Measurements from ENCODE around the gene FAM117A. TPM values are rescaled to one million over a fixed set of nuclear protein-coding genes. Genes with fewer than 3 reads are reported as not detected.

The FAM117A gene
- total RNA-seq, 4 donors from 2014 or later = 13.3 to 33.0 (median 24.8) TPM

- Histone ChIP-seq H3K4me1 (peaks cover 33 to 77% (median 67%) of the 10 kb centered on the region in 4 donors), H3K27ac (replicated peaks in 1 of 4) (peak overlapping the region; percentile 53 to 99 (median 78)), H3K36me3 (peaks cover 0 to 9% (median 4%) of the 10 kb centered on the region in 4 donors), H3K4me3 (no peak overlapping the region), H3K9me3 (no peaks in the 10 kb centered on the region), H3K27me3 (no peaks in the 10 kb centered on the region)
- intact Hi-C loops (cut with DNase I) = no loop called here
- TF ChIP-seq POLR2A (IDR thresholded peaks at IDR 0.05; ENCODE audit: low read depth) (no peak), EP300 (IDR thresholded peaks at IDR 0.05) (no peak), POLR2AphosphoS5 (IDR thresholded peaks at IDR 0.05) (no peak)
- TF ChIP-seq, protein P1, sequence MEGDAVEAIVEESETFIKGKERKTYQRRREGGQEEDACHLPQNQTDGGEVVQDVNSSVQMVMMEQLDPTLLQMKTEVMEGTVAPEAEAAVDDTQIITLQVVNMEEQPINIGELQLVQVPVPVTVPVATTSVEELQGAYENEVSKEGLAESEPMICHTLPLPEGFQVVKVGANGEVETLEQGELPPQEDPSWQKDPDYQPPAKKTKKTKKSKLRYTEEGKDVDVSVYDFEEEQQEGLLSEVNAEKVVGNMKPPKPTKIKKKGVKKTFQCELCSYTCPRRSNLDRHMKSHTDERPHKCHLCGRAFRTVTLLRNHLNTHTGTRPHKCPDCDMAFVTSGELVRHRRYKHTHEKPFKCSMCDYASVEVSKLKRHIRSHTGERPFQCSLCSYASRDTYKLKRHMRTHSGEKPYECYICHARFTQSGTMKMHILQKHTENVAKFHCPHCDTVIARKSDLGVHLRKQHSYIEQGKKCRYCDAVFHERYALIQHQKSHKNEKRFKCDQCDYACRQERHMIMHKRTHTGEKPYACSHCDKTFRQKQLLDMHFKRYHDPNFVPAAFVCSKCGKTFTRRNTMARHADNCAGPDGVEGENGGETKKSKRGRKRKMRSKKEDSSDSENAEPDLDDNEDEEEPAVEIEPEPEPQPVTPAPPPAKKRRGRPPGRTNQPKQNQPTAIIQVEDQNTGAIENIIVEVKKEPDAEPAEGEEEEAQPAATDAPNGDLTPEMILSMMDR (IDR thresholded peaks at IDR 0.05) = no peak
- DNase-seq (ENCODE audit: extremely low spot score) = no peak
- 55% methylated on average over 1 of the region's 1 CpG for WGBS
Observed at GRCh38 chr17:49670002-49670401, 93.9 kb downstream of the FAM117A start.

DNA sequence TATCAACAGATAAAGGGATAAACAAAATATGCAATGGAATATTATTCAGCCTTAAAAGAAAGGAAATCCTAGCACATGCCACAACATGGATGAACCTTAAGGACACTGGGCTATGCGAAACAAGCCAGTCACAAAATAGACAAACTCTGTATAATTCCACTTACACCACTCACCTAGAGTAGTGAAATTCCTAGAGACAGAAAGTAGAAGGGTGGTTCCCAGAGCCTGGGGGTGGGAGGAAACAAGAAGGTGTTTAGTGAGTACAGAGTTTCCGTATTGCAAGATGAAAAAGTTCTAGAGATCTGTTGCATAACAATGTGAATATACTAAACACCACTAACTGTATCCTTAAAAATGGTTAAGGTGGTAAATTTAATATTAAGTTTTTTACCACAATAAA, 96.1 kb downstream of the FAM117A start:
- no peaks in the 10 kb centered on the region for H3K27me3 ChIP-seq
- TF ChIP-seq POLR2A (IDR thresholded peaks at IDR 0.05; ENCODE audit: low read depth) (no peak), POLR2AphosphoS5 (IDR thresholded peaks at IDR 0.05) (no peak), EP300 (IDR thresholded peaks at IDR 0.05) (no peak)
- TF ChIP-seq, protein P1 (IDR thresholded peaks at IDR 0.05) = no peak
- intact Hi-C loops (cut with DNase I) = no loop called here
- WGBS = 77% methylated on average over 2 of the region's 2 CpGs
- no peak for DNase-seq (ENCODE audit: extremely low spot score)
- peaks cover 17 to 67% (median 60%) of the 10 kb centered on the region in 4 donors for H3K4me1 ChIP-seq
- H3K4me3 ChIP-seq = no peak overlapping the region
- H3K9me3 ChIP-seq = no peaks in the 10 kb centered on the region
- peaks cover 0 to 5% (median 2%) of the 10 kb centered on the region in 4 donors for H3K36me3 ChIP-seq
- peak overlapping the region in 1 of 4 donors; percentile 18 for H3K27ac ChIP-seq (replicated peaks in 1 of 4)

DNA sequence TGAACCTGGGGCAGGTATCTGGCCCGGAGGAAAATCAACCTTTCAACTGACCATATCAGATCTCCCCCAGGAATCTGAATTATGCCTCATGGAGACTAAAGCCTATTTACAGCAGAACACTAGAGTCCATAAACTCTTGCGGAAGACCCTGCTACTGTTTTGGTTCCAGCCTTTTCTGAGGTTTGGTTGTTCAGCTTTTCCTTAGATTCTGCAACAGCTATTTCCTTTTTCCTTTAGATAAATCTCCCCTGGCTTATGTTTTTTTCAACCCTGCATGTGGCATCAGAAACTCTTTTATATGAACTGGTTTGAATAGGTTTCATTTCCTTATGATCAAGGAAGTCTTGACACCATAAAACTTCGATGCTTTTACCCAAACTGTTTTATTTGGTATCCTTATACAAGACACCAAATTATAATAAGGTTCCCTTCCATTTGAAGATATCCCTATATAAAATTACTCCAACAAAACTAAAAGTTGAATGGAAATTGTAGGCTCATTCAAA, 99.2 kb downstream of the FAM117A start:
- H3K4me3 ChIP-seq = no peak overlapping the region
- no peaks in the 10 kb centered on the region for H3K9me3 ChIP-seq
- H3K36me3 ChIP-seq = peaks cover 0 to 5% (median 0%) of the 10 kb centered on the region in 4 donors
- H3K27me3 ChIP-seq = no peaks in the 10 kb centered on the region
- intact Hi-C loops (cut with DNase I) = no loop called here
- H3K4me1 ChIP-seq = peaks cover 7 to 57% (median 46%) of the 10 kb centered on the region in 4 donors
- no peak overlapping the region for H3K27ac ChIP-seq (replicated peaks in 1 of 4)
- no peak for DNase-seq (ENCODE audit: extremely low spot score)
- TF ChIP-seq, protein P1 (IDR thresholded peaks at IDR 0.05) = no peak
- TF ChIP-seq POLR2AphosphoS5 (IDR thresholded peaks at IDR 0.05) = no peak
- TF ChIP-seq POLR2A (IDR thresholded peaks at IDR 0.05; ENCODE audit: low read depth) = no peak
- TF ChIP-seq EP300 (IDR thresholded peaks at IDR 0.05) = no peak
- 79% methylated on average over 3 of the region's 3 CpGs for WGBS

Other genes with a start within 250 kb of the FAM117A start
- gene NXPH3, start 188.3 kb downstream of the FAM117A start, total RNA-seq = 10 to 100 TPM; 12.6 to 37.8 (median 21.2) TPM
- gene SPOP, start 86.0 kb downstream of the FAM117A start, total RNA-seq = 100 to 1,000 TPM; 156 to 304 (median 185) TPM
- gene SLC35B1, start 56.2 kb downstream of the FAM117A start, total RNA-seq = 10 to 100 TPM; 17.0 to 25.3 (median 18.4) TPM
- gene KAT7, start 24.6 kb upstream of the FAM117A start, total RNA-seq = 10 to 100 TPM; 29.5 to 48.1 (median 43.4) TPM
- not detected for gene TAC4, start 83.9 kb upstream of the FAM117A start, total RNA-seq
- gene DLX4, start 205.1 kb upstream of the FAM117A start, total RNA-seq = not detected
- under 1 TPM in 1 of 4 donors, not detected in 3; 0.32 TPM for gene DLX3, start 231.1 kb upstream of the FAM117A start, total RNA-seq

Data from esophagus muscularis mucosa (tissue), 4 donors.